Kidney capillary endothelial cell (primary cell): ENCODE data around the gene NTSR2.

Source experiments
- DNase-seq: peaks from one replicate; pipeline ENCODE4 v3.0.0-alpha.2; 2018; ENCODE audit warnings: low spot score

Gene NTSR2

DNA sequence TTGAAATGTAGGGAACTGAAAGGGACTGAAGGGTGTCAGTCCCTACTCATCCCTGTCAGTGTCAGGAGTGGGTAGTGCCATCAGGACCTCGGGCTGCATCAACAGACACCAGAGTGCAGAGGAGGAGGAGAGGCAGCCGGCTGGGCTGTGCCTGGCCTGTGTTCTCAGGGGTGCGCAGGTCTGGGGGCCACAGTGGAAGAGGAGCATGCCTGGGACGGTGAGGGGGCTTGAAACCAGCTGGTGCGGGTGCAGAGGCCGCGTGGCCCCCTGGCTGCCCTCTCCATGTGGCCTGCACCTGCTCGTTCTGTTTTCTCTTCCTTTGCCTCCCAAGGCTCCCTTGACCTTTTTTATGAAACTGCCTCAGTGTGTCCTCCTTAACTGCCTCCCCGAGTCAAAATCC, 41.3 kb downstream of the NTSR2 start:
- no peak for DNase-seq

DNA sequence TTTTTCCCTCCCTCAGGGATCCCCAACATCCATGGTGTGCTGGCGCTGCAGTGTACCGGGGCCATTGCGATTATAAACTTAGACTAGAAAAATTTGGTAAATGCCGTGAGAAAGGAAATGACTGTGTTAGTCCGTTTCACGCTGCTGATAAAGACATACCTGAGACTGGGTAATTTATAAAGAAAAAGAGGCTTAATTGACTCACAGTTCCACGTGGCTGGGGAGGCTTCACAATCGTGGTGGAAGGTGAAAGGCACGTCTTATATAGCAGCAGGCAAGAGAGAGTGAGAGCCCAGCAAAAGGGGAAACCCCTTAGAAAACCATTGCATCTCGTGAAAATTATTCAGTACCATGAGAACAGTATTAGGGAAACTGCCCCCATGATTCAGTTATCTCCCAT, 44.3 kb downstream of the NTSR2 start:
- no peak for DNase-seq

DNA sequence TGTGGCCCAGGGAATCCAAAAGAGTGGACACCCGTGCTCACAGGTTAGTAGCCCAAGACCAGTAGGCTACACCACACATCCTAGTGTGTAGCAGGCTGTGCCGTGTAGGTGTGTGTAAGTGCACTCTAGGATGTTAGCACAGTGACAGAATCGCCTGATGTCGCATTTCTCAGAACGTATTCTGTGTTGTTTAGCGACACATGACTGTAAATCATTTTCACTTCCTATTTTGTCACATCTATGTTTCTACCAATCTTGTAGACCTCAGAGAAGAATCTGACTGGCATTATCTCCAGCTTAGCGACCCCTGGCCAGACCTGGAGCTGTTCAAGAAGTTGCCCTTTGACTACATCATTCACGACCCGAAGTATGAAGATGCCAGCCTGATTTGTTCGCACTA, 45.1 kb downstream of the NTSR2 start:
- DNase-seq: no peak

DNA sequence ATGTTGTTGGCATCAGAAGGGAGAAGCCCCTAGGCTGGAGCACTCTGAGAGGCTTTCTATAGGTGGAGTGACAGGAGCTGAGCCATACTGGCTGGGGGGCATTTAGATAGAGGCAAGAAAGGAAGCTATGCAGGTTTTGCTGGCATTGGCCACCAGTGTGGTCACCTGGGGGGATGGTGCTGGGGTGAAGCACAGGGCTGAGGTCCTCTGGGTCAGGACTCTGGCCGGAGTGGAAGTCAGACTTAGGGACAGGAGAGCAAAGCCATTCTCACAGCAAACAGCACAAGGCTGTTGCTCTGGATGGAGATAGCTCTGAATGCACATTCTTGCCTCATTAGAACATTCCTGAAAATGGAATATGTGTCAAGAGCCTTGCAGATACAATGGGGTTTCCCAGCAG, 47.4 kb downstream of the NTSR2 start:
- no peak for DNase-seq

DNA sequence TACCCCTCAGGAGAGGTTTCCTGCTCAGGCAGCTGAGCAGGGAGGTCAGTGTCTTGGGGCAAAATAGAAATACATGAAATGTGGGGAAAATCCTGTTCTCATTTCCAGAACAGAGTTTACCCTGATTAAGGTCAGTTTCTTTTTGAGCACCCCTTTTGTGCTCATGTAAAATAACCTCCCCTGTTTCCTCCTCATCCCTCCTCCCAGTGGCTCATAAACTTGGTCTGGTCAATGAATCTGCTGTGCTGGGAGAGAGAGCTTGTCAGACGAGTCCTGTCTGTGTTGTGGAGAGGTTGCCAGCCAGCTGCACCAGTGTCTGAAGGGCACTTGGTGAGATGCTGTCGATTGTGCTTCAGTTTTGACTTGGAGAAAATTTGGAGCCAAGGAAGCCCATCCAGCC, 48.6 kb downstream of the NTSR2 start:
- no peak for DNase-seq

DNA sequence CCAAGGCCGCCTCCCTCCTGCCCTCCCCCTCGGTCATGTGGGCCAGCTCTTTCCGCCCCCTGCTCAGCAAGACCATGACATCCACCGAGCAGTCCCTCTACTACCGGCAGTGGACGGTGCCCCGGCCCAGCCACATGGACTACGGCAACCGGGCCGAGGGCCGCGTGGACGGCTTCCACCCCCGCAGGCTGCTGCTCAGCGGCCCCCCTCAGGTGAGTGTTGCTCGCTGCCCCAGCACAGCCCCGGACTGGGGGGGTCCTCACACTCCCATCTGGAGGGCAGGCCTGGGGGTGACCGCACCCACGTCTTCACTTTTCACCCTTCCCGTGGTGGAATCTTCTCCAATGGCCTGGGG, 51.3 kb downstream of the NTSR2 start:
- DNase-seq: no peak

DNA sequence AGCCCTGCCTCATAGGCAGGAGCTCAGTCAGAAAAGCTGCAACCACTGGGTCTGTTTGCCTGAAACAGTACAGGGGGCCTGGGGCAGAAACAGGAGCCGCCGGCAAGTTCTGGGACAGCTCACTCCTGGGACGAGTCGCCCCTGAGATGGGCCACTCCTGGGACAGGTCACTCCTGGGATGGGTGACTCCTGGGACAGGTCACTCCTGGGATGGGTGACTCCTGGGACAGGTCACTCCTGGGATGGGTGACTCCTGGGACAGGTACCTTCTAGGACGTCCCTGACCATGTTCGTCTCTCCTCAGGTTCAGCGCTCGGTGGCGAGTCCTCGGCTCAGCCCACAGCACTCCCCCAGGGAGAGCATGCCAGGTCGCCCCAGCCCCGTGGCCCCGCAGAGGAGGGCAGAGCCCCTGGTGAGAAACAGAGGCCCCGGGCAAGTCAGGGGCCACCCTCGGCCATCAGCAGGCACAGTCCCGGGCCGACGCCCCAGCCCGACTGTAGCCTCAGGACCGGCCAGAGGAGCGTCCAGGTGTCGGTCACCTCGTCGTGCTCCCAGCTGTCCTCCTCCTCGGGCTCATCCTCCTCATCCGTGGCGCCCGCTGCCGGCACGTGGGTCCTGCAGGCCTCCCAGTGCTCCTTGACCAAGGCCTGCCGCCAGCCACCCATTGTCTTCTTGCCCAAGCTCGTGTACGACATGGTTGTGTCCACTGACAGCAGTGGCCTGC, 51.8 kb downstream of the NTSR2 start:
- DNase-seq: no peak

DNA sequence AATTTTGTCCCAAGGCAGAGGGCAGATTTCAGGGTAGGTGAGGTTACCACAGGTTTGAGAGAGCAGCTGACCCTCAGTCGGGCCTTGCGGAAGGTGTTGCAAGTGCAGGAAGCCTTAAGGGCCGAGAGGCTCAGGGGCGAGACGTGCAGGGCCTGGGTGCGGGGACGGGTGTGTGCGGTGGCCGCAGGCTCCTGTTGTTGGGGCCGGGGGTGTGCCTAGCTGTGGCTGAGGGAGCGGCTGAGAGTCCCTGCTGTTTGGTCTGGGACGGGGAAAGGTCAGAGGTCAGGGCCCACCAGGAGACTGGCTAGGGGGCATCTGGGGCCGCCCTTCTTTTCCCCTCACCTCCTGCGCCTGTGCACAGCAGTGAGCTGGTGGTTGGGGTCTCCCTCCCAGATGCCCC, 52.5 kb downstream of the NTSR2 start:
- DNase-seq: no peak

DNA sequence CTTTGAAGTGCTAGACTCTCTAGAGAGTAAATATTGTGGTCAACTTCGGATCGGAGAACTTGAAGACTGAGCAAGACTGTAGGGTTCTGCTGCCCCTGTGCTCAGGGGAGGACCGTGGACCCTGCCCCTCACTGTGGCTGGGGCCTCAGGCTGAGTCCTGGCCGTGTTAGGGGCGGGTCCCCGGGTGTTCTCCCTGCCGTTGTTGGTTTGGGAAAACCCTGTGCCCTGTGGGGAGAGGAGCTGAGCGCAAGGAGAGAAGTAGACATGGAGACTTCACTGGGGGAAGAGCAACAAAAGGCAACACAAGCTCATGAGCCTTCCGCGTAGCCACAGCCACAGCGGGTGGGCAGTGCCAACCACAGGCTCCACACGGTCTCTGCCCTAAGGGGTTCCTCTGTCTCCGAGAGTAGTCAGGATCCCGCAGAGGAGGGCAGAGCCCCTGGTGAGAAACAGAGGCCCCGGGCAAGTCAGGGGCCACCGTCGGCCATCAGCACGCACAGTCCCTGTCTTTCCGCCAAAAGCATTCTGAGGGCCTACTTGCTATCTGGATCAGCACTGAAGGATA, 53.1 kb downstream of the NTSR2 start:
- DNase-seq: no peak

DNA sequence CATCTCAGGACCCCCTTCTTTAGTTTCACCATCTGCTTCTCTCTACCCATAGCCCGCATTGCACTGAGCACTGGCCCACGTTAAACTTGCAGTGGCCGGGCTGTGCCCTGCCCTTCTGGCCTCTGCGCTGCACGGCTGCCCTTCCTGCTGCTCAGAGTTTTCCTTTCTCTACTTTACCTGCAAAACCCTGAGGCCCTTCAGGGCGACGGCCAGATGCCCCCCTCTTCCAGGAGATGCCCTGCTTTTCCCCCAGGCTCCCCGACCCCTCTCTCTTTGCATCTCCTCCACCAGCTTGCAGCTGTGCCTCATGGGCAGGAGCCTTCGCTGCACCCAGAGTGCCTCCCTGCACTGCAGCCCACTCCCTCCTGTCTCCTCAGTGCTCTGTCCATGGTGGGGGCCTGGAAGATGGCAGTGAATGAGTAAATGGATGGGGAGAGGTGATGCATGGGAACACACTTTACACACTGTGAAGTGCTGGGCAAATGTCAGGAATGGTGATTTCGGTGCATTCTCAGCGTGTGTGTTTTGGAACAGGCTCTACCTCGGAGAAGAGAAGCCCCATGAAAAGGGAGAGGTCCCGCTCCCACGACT, 53.8 kb downstream of the NTSR2 start:
- no peak for DNase-seq

DNA sequence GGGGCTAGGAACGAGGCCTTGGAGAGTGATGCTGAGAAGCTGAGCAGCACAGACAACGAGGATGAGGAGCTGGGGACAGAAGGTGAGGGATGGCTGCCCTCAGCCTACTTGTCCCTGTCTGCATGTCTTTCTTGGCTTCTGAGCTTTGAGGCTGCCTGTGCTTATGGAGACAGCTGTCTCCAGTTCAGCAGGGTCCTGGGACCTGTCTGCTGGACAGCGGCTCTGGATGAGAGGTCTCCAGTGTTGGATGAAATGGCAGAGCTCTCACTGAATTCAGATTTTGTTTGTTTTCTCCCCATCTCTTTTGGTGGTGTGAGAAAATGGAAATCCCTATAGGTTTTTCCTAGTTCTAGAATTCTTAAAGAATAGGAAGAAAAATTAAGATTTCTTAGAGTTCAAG, 54.8 kb downstream of the NTSR2 start:
- DNase-seq: no peak

DNA sequence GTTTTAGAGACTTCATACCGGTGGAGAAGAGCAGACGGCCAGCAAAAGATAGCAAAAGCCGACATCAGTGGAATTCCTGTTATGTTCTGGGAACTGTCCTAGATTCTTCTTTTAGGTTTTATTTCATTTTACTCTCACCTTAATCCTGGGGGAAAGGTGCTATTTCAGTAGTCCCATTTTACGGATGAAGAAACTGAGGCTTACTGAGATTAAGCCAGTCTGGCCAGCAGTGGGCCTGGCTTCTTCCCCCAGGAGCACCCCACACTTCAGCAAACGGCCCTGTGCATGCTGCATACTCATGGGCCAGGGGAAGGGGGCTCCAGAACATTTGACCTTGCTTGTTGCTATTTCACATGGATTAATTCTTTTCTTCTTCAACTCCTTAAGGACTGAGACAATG, 56.7 kb downstream of the NTSR2 start:
- DNase-seq: no peak

DNA sequence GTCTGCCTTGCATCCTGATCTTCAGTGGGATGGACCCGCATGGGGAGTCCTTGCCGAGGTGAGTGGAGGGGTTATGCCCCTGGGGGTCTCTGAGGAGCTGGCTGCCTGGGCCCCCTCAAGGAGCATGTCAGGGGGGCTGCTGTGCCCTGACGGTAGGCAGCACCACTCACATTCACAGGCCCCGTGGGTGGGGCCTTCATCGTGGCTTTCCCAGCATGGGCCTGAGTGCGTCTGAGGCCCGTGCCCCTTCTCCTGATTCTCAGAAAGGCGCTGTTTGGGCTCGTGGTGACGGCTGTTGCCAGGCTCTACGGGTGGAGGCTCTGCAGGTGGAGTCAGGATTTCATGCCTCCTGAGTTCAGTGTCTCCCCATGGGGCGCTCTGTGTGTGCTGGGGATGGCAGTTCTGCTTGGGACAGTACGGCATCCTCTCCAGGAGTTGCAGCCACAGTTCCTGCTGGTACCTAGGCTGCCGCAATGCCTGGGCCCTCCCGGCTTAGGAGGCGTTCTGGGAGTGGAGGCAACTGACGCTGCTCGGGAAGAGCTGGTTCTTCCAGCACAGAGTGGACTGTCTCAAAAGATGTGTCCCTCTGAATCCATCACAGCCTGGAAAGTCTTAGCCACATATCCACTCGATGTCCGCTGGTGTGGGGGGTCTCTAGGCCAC, 57.3 kb downstream of the NTSR2 start:
- no peak for DNase-seq

DNA sequence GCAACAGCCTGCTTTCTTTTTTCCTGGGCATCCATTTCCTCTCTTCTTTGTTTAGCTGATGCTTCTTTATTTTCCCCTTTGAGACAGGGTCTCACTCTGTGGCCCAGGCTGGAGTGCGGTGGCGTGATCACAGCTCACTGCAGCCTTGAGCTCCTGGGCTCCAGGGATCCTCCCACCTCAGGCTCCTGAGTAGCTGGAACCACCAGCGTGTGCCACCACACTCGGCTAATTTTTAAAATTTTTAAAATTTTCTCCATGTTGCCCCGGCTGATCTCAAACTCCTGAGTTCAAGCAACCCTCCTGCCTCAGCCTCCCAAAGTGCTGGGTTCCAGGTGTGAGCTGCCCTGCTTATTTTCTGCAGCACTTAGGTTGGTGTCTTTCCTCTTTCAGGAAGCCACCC, 58.7 kb downstream of the NTSR2 start:
- DNase-seq: no peak

DNA sequence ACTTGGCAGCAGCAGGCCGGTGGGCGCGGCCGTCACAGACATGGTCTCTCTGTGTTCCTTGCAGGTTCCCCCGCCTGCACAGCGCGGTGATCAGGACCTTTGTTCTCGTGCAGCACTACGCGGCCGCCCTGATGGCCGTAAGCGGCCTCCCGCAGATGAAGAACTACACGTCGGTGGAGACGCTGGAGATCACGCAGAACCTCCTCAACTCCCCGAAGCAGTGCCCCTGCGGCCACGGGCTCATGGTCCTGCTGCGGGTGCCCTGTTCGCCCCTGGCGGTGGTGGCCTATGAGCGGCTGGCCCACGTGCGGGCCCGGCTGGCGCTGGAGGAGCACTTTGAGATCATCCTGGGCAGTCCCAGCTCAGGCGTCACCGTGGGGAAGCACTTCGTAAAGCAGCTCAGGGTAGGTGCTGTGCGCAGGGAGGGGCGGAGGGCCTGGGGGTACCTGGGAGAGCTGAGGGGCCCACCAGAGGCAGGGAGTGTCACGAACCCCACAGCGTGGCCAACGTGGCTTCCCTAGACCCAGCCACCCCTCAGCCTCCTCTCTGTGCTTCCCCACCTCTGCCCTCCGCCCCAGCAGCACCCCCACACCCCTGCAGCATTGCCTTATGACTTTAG, 59.3 kb downstream of the NTSR2 start:
- DNase-seq: no peak
